ENCODE results near the gene MTCL1.

The MTCL1 gene

DNA sequence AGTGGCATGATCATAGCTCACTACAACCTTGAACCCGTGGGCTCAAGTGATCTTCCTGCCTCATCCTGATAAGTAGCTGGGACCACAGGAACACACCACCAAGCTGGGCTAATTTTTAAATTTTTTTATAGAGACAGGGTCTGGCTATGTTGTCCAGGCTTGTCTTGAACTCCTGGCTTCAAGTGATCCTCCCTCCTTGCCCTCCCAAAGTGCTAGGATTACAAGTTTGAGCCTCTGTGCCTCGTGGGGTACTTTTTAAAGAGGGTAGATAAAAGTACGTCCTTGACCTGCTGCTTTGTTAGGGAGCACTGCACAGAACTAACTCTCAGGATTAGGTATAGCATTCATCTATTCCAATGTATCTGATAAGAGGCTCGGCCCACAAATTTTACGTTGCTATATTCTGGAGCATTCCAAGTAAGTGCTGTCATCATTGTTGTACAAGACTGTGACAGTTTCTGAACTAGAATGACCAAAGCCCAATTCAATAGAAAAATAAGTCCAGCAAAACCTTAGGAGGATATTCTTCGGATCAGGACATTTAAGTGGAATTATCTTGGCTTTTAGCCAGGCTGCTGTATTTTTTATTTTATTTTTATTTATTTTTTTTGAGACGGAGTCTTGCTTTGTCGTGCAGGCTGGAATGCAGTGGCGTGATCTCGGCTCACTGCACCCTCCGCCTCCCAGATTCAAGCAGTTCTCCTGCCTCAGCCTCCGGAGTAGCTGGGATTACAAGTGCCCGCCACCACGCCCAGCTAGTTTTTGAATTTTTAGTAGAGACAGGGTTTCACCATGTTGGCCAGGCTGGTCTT is 4.1 kb downstream of the MTCL1 start:
- DNase-seq (ENCODE audit: low read depth in 1 of 2, low spot score in 1 of 2): no peak

DNA sequence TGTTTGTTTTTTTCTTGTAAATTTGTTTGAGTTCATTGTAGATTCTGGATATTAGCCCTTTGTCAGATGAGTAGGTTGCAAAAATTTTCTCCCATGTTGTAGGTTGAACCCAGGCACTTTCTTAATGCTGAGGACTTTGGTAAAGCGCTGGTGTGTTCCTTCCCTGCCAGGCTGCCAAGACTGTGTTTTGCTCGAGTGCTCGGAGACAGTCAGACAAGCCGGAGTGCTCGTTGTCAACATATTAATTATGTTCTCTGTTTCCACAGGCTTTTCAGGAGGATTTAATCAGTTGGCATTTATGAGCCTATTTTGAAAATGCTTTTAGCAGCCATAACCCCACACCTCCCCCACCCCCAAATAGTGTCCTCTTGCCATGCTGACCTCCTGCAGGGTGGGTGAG is 6.4 kb downstream of the MTCL1 start:
- no peak for DNase-seq (ENCODE audit: low read depth in 1 of 2, low spot score in 1 of 2)

DNA sequence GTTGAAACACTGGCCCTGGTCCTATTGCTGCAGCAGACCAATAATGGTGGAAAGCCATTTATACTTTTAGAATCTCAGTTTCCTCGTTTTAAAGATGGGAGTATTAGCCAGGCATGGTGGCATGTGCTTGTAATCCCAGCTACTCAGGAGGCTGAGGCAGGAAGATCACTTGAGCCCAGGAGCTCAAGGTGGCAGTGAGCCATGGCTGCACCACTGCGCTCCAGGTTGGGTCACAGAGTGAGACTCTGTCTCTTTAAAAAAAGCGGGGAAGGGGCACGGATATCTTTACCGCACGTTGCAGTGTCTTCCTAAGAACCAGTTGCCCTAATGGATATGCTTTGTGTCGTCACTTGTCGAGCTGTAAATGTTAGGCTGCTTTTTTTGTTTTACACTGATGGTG is 8.3 kb downstream of the MTCL1 start:
- DNase-seq (ENCODE audit: low read depth in 1 of 2, low spot score in 1 of 2): no peak

DNA sequence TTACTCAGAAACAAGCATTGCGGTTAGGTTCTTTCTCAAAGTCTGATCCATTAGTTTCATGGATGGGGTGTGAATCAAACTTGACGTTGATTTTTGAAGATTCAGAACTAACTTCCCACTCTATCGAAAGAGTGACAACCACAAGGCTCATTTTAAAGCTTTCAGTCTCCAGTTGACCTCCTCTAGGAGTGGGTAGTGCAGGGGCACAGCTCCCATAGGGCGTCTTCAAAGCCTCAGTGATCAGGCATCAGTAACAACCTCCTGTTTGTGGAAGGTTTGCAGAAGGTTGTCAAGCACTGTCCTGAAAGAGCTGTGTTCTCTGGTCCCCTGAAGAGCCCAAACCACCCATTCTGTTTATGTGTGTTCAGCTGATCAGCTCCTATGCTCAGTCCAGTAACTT is 10.2 kb downstream of the MTCL1 start:
- DNase-seq (ENCODE audit: low read depth in 1 of 2, low spot score in 1 of 2): no peak

DNA sequence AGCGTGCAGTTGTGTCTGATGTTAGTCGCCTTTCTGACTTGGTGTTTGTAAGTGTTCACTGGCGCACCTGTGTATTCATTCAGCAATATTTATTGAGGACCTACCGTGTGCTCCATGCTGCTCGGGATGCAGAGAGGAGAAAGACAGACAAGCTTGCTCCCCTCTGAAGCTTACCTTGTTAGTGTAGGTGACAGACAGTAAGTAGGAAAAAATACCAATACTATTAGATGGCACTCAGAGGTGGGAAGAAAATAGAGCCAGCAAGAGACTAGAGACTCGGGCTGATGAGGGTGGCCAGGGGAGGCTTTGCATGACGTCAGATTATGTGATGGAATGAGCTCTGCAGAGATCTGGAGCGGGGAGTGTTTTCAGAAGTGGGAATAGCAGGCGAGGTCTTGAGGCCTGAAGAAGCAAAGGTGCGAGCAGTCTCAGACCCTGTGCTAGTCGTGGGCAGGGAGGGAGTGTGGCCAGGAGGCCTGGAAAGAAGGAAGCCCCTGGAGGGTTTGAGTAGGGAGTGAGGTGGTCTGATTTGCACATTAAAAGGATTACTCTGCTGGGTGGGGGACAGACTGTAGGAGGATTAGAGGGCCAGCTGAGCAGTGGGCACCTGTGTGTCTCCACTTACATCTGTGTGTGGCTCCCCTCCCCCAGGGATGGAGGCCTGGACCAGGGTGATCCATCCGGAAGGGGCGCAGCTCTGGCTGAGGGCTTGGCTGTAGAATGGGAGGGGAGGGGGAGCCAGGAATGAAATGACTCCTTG is 11.8 kb downstream of the MTCL1 start:
- no peak for DNase-seq (ENCODE audit: low read depth in 1 of 2, low spot score in 1 of 2)

DNA sequence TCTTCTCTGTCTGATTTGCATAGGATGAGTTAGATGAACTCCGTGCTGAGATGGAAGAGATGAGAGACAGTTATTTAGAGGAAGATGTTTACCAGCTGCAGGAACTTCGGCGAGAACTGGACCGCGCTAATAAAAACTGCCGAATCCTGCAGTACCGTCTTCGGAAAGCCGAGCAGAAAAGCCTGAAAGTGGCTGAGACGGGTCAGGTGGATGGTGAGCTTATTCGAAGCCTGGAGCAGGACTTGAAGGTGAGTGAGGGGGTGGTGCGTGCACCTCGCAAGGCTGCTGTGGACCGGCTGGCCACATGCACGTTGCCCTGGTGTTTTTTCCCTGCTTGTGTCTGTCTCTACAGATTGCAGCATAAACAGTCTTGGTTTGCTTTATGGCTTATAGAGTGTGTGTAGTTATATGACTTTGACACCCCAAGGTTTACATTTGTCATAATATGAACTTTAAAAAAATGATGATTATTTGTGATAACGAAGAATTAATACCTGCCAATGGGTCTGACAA is 13.1 kb downstream of the MTCL1 start:
- no peak for DNase-seq (ENCODE audit: low read depth in 1 of 2, low spot score in 1 of 2)

DNA sequence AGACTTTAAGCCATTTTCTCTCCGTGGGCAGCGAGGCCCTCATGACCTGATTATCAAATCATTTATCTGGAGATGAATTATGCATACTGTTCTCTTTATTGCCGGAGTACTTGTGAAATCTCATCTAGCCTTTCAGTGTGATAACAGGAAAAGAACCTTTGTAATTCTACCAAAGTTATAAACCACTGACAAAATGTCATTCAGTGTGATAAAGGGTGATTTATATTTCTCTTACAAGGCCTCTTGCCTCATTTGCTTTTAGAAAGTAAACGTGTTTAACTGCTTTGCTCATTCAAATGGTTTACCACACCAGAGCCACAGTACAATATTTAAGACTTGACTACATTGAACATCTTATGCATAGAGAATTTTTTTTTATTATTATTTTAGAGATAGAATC is 13.8 kb downstream of the MTCL1 start:
- no peak for DNase-seq (ENCODE audit: low read depth in 1 of 2, low spot score in 1 of 2)

DNA sequence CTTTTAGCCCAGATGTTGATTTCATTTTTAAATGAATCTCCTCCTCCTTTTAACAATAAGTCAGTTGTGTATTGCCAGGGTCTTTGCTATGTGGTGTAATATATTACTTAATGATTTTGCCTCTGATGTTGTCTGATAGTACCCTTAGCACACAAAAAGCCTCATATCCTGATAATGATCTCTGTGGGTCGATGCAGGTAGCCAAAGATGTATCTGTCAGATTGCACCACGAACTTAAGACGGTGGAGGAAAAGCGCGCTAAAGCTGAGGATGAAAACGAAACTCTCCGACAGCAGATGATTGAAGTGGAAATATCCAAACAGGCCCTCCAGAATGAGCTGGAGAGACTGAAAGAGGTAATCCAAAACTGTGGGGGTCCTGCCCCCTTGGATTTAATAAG is 14.8 kb downstream of the MTCL1 start:
- no peak for DNase-seq (ENCODE audit: low read depth in 1 of 2, low spot score in 1 of 2)

DNA sequence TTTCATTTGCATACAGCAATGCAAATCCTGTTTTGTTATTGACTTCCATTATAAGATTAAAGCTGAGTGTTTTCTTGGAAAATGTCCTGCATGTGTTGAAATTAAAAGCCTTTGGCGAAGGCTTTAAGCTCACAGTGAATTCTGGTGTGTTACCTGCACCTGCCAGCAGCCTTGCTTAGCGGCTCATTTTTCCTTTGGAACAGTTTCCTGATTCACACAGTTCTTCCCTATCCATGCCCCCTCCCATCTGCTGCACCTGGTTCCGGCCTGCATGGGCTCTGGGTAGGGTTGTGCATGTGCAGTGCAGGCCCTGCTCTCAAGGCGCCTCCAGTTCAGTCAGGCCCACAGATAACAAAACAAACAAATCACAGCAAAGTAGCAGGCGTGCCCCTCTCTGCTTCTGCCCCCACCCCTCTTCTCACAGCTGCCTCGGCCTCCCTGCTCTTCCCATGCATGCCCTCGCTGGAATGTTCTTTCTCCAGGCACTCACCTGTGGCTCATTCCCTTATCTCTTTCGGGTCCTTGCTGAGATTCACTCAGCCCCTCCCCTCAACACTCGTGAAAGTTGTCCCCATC is 15.8 kb downstream of the MTCL1 start:
- no peak for DNase-seq (ENCODE audit: low read depth in 1 of 2, low spot score in 1 of 2)

DNA sequence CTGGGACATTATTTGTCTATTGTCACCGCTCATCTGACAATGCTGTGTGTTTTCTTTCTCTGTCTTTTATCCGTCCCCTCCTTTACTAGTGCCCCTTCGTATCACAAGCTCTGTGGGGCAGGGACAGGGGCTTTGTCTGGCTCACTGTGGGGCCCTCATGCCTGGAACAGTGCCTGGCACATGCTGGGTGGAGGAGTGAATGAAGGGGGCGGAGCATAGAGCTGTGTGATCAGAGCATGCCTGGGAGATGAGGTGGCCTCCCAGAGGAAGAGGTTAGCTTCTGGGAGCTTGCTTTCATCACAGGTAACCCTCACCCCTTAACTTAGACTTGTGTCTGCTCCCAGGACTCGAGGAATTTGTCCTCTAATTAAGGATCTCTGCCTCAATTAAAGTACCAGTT is 16.4 kb downstream of the MTCL1 start:
- DNase-seq (ENCODE audit: low read depth in 1 of 2, low spot score in 1 of 2): no peak

DNA sequence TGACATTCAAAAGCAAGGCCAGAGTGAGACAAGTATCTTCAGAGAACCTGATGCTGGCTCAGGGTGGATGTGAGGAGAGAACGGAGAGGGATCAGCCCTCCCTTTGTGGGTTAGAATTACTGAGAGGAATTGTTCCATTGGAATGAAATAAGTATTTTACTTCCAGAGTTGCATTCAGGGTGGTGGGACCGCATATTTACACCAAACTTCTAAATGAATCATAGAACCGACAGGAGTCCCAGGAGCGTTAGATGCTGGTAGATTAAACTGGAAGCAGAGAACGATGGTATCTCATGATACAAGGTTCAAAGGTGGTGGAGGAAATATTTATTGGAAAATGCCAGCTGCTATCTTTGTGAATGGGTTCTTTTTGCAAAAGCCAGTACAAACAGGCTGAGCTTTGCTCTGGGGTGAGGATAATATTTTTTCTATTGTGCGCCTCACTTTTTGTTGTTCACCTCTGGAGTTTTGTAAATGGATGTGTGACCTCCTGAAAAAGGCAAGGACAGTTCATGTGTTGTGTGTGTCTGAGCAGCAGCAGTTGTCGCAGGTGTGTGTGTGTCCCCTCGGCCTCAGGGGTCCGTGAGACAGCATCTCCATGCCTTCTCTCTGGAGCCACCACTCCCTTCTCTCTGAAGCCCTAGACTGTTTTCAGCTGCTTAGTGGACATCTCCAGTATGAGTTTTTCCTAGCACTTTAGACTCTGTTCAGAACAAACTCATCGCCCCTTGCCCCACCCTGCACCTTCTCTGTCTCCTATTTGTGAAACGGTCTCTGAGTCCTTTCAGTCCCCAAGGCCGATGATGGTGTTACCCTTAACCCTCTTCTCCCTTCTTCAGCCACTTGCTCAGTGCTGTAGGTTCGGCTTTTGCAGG is 17.8 kb downstream of the MTCL1 start:
- no peak for DNase-seq (ENCODE audit: low read depth in 1 of 2, low spot score in 1 of 2)

DNA sequence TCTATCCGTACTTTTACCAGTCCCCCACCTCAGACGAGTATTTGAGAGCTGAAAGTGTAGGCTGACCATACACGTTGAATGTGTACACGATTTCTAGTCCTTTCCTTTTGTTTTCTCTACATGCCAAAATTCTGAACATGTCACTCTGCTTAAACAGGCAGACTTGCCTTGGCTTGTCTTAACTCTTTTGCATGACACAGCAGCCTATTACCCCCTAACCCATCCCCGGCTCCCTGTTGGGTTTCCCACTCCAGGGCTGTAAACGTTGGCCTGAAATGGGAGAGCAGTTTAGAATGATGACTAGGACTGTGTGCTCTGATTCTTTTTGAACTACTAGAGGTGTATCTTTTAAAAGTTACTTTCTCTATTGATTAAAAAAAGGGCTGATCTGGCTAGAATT is 19.1 kb downstream of the MTCL1 start:
- no peak for DNase-seq (ENCODE audit: low read depth in 1 of 2, low spot score in 1 of 2)

DNA sequence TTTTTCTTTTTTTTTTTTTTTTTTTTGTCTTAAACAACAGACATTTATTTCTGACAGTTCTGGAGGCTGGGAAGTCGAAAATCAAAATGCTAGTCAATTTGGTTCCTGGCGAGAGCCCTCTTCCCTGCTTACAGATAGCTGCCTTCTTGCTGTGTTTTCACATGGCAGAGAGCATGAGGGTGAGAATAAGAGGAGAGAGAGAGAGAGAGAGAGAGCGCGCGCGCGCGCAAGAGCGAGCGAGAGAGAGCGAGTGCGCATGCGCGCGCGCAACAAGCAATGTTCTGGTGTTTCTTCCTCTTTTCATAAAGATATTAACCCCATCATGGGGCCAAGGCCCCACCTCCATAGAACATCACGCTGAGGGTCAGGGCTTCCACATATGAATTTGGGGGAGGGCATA is 20.9 kb downstream of the MTCL1 start:
- DNase-seq (ENCODE audit: low read depth in 1 of 2, low spot score in 1 of 2): no peak

DNA sequence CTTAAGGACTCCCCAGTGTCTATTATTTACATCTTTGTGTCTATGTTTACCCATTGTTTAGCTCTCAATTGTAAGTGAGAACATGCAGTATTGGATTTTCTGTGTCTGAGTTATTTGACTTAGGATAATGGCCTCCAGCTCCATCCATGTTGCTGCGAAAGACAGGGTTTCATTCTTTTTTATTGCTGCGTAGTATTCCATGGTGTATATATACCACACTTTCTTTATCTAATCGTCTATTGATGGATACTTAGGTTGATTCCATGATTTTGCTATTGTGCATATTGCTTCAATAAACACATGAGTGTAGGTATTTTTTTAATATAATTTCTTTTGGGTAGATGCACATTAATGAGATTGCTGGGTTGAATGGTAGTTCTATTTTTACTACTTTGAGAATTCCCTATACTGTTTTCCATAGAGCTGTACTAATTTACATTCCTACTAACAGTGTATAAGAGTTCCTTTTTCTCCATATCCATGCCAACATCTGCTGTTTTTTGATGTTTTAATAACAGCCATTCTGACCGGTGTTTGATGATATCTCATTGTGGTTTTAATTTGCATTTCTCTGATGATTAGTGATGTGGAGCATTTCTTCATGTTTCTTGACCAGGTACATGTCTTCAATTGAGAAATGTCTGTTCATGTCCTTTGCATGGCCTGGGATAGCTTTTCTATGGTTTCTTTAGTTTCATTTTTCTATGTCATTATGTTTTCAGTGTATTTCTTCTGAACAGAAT is 21.8 kb downstream of the MTCL1 start:
- no peak for DNase-seq (ENCODE audit: low read depth in 1 of 2, low spot score in 1 of 2)

DNA sequence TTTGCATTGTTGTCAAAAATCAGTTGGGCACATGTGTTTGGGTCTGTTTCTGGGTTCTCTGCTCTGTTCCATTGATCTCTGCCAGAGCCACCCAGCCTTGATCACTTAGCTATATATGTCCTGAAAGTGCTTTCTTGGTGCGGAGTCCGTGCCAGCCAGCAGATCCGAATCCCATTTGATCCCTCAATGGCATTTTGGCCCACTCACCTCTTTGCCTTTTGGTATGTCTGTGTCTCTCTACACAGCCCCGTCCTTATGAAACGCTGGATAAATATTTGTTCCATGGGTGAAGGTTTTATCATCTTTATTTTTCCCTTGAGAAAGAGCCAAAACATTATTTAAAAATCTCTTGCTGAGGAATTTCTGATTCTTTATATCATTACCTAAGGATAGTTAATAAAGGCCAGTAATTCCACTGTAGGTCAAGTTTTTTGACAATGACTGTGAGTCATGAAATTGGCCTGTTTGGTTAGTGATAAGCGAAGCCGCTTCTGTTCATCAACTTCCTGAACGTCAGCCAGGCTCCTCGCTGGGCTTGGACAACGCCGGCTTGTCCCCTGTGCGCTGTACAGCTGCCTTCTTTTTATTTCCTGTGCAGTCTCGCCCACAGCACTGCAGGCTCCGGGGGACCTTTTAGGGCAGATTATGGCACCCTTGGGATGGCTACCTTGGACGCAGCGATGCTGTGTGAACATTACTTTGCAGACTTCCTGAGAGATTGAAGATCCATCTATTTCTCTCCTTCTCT is 24.9 kb downstream of the MTCL1 start:
- DNase-seq (ENCODE audit: low read depth in 1 of 2, low spot score in 1 of 2): no peak

DNA sequence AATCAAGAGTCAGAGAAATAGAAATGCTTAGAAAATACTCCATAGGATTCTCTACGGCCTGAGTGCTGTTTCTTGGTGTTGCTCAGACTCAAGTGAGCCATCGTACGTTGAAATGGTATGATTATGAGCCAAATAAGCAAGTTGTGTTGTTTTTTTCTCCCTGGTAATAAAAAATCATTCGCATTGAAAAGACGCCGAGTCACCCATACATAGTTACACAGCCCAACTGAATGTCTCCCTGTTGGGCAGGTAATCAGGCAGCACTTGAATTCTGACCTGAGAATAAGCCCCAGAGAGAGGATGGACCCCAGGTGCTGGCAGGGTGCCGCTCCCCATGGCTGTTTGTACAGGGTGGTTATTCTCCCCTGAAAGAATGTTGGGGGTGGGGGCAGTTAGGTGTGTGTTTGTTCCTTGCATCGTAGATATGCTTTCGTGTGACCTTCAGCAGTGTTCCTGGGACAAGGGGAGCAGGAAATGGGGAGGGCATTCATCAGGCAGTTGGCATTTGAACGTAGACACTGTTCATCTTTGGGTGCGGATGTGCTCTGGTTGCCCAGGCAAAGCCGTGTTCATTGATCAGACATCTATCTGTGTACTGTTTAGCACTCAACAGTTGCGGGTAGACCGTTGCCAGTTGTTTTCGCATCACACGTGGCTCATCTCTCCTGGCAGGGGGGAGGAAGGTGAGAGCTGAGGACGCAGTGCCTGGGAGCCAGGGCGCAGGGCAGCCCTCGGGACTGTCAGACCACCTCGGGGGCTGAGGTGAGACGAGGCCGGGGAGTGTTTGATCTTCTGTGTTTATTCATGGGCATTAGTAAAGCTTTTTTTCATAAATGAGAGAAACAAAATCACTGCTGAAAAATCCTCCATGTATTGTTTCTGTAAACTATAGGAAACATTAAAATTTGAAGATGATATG is 27.3 kb downstream of the MTCL1 start:
- DNase-seq (ENCODE audit: low read depth in 1 of 2, low spot score in 1 of 2): no peak

DNA sequence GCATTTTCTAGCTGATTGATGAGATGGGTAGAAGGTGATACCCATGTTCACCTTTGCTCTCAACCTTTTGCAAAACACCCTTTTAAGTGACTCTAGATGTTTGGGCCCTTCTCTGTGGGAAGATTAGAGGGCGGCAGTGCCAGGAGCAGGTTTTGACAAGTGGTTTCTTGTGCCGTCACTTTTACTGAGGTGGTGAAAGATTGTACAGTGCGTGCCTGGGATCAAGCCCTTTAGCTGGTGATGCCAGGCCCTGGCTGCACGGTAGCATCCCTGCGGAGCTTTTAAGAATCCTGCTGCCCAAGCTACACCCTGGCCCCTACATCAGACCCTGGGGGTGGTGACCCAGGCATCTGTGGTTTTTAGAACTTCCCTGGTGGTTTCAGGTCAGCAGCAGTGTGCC is 29.1 kb downstream of the MTCL1 start:
- no peak for DNase-seq (ENCODE audit: low read depth in 1 of 2, low spot score in 1 of 2)

DNA sequence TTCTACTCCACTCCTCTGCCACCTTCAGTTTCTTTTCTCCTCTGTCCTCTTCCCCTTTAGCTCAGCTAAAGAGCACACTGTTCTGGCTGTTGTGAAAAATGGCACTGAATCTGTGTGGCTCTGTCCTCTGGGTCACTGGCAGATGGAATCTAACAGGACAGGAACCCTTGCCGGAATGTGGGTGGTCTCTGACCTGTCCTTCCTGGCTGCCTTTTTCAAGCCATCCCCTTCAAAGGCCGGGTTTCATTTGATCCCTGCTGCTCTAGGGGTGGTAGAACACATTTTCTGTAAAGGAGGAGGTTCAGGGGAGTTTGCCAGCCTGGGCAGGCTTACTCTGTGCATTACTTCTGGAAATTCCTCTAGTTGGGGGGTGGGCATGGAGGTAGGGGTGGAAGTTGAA is 29.9 kb downstream of the MTCL1 start:
- no peak for DNase-seq (ENCODE audit: low read depth in 1 of 2, low spot score in 1 of 2)

DNA sequence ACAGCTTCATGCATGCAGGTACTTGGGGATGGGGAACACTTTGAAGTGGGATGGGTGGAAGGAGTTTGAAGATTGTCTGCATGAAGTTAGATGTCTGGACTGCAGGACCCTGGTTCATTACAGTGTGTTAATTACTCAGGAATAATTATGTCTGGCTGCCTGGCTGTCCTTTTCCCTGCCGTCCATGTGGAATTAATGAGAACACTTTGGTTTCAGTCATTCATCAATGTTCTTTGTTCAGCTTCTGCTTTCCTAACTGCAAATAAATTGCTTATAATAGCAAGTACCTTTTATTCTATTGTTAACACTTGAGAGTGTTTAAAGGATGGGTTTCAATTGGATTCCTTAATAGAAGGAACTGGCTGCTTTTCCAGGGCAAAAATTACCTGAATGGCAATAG is 35.8 kb downstream of the MTCL1 start:
- no peak for DNase-seq (ENCODE audit: low read depth in 1 of 2, low spot score in 1 of 2)

All from activated T-helper 1 cell treated with anti-CD3 and anti-CD28 coated beads, Interleukin-2, amount 50 U/mL, for 16 hours (primary cell).